KOPT-K1 (cell line): Measurements from ENCODE around the gene HMGB2.

Source experiments
- H3K27ac ChIP-seq: fragments of 200-600 bp; sonication (generic); 2 replicates; pipeline ENCODE4 v1.5.1; 2016; ENCODE audit warnings: antibody characterized with exemption, mild to moderate bottlenecking, low read depth, low read length; ENCODE audit not compliant: poor library complexity, severe bottlenecking
- H3K36me3 ChIP-seq: fragments of 200-600 bp; sonication (generic); 2 replicates; pipeline ENCODE4 v1.5.1; 2017; ENCODE audit warnings: antibody characterized with exemption, mild to moderate bottlenecking, low read length, moderate library complexity; ENCODE audit not compliant: insufficient read depth
- H3K9me3 ChIP-seq: fragments of 200-600 bp; sonication (generic); 2 replicates; pipeline ENCODE4 v1.5.1; 2017; ENCODE audit warnings: antibody characterized with exemption, low read length, mild to moderate bottlenecking; ENCODE audit not compliant: insufficient read depth, poor library complexity, severe bottlenecking

The HMGB2 gene

DNA sequence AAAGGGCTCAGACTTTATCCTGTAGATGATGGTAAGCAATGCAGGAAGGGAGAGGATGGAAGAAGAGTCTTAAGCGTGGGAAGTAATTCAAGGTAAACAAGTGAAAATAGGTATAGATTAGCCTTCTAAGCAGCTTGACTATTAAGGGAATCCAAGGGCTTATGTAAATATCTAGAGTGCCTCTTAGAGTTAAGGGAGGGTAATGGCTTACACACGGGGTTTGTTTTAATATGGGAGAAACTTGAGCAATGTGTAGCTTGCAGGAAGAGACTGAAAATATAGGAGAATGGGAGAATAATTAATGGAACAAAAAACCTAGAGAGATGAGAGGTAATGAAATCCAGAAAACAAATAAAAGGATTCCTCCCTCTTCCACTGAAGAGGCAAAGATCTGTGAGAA is 23.8 kb upstream of the HMGB2 start:
- H3K9me3 ChIP-seq: no peaks in the 10 kb centered on the region
- H3K27ac ChIP-seq: no peak overlapping the region
- no peaks in the 10 kb centered on the region for H3K36me3 ChIP-seq

GRCh38 chr4:173347467-173347866 is 13.3 kb upstream of the HMGB2 start:
- Histone ChIP-seq H3K36me3 (no peaks in the 10 kb centered on the region), H3K27ac (no peak overlapping the region), H3K9me3 (no peaks in the 10 kb centered on the region)

- H3K27ac ChIP-seq: no peak overlapping the region
- H3K36me3 ChIP-seq: no peaks in the 10 kb centered on the region
- no peaks in the 10 kb centered on the region for H3K9me3 ChIP-seq
Observed at GRCh38 chr4:173346074-173346473, 11.9 kb upstream of the HMGB2 start.

DNA sequence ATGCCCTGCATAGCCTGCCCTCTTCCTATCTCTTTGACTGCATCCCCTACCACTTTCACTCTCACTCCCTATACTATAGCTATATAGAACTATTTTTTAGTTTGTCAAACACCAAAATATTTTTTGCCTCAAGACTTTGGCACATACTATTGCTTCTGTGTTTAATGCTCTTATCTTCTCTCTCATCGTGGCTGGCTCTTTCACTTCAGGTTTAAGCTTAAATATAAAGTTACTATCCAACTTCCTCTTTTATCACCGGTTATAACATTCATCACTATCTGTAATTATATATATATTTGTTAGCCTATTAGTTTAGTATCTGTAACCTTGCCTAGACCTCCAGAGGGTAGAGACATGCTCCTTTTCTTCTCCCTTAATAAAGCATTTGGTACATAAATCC is 11.5 kb upstream of the HMGB2 start:
- H3K36me3 ChIP-seq: no peaks in the 10 kb centered on the region

DNA sequence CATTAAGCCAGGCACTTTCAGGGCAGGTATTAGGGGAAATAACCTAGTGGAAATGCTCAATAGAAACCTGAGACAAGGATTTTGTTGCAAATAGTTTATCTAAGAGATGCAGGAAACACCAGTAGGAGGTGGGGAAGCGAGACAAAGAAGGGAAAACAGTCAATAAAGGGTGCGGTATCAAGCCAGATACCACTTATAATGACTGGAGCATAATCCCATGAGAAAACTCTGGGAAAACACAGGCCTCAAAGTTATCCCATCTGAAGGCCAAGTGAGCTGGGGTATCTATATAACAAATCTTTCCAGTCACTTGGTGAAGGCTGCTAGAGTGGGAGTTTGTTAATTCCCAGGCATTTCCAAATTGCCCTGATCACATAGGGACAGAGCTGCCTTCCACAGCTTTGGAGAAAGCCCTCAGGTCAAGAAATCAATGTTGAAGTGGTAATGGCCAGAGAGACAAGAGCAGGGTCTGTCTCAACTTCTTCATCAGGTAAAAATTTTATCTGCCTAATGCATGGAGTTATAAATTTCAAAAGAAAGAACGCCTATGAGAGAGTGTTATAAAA is 9.8 kb upstream of the HMGB2 start:
- Histone ChIP-seq H3K9me3 (no peaks in the 10 kb centered on the region), H3K36me3 (no peaks in the 10 kb centered on the region), H3K27ac (no peak overlapping the region)

More for the DNA sequence above, 11.5 kb upstream of the HMGB2 start:
- Histone ChIP-seq H3K27ac (no peak overlapping the region), H3K9me3 (no peaks in the 10 kb centered on the region)

DNA sequence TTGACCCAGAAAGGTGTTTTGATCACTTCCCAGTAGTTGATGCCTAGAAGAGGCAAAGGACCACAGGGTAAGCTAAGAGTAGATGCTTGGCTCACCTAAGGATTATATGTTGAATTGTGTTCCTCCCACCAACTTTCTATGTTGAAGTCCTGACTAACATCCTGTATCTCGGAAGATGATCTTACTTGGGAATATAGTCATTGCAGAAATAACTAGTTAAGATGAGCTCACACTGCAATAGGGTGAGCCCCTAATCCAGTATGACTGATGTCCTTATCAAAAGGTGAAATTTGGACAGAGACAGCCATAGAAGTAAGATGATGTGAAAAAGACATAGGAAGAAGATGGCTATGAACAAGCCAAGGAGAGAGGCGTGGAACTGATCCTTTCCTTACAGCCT is 3.3 kb upstream of the HMGB2 start:
- no peaks in the 10 kb centered on the region for H3K9me3 ChIP-seq
- peak overlapping the region; percentile 15 for H3K27ac ChIP-seq
- peaks cover 14% of the 10 kb centered on the region for H3K36me3 ChIP-seq

DNA sequence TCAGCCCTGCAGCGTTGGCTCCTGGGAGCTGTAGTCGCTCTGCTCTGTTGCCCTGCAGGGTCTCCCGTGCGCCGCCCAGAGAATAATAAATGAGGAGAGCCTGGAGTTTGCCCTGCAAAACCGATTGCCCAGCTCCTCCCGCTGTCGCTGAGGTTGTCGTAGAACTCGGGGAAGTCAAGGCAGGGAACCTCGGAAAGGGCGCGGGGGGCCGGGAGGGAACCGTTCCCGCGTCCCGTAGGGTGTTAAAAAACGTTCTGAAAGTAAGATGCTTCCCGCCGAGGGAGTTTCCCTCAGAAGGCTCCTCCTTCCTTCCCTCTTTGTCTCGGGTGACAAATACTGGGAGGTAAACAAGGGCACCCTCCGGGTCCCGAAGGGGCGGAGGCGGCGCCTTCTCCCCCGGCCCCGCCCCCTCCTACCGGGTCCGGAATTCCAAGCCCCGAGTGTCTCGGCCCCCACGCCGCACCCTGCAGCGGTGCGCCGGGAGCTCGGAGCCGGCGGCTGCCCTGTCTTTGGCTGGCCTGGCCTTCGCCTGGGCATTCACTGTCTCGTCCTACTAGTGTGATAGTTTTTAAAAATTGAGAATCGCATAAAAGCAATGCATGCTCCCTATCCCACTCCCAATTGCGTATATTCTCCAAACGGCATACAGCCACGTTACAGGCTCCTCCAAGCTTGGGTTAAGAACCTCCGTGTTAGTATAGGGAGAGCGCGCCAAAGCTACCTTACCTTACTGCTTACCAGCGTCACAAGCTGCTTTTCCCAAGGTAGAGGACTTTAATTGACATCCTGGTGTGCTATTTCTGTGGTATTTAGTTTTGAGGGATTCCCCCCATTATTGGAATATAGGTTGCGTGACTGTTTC is 964 bp upstream of the HMGB2 start:
- Histone ChIP-seq H3K27ac (peak overlapping the region; percentile 99), H3K9me3 (no peaks in the 10 kb centered on the region), H3K36me3 (peaks cover 37% of the 10 kb centered on the region)

DNA sequence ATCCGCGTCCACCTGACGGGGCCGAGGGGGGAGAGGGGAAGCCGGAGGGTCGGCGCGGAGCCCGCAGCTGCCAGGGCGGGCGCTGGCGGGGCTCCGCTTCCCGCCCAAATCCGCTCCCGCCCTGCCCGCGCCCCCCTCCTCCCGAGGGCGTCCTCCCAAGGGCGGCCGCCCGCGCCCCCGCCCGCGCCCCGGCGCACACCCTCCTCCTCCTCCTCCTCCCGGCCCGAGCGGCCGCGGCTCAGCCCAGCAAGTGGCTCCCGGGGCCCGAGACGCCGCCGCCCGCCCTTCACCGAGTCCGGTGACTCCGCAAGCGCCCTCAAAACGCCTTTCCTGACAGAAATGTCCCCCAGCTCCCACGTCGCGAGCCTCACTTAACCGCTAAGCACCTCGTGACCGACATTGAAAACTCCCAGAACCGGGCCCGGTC is 487 bp downstream of the HMGB2 start:
- Histone ChIP-seq H3K36me3 (peaks cover 52% of the 10 kb centered on the region), H3K9me3 (no peaks in the 10 kb centered on the region)

GRCh38 chr4:173332963-173333657 is 1.0 kb downstream of the HMGB2 start:
- H3K9me3 ChIP-seq: no peaks in the 10 kb centered on the region
- H3K27ac ChIP-seq: peak overlapping the region; percentile 99
- H3K36me3 ChIP-seq: peaks cover 58% of the 10 kb centered on the region

More for the DNA sequence above, 487 bp downstream of the HMGB2 start:
- peak overlapping the region; percentile 99 for H3K27ac ChIP-seq

DNA sequence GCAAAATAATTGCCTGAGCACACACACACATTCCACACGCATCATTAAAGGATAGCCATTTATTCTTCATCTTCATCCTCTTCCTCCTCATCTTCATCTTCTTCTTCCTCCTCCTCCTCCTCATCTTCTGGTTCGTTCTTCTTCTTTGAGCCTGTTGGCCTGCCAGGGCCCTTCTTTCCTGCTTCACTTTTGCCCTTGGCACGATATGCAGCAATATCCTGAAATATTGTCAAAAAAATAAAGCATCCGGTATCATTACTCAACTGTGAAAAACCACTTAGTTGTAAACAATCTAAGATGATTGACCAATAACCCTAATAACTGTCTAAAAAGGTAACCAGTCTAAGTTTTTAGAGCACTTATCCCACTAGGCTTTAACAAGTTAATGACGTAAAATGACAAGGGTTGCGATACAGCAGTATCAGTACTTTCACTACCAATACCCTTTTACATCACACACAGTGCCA is 2.1 kb downstream of the HMGB2 start:
- Histone ChIP-seq H3K9me3 (no peaks in the 10 kb centered on the region), H3K27ac (peak overlapping the region; percentile 99), H3K36me3 (peaks cover 67% of the 10 kb centered on the region)

GRCh38 chr4:173330590-173330989 is 3.6 kb downstream of the HMGB2 start:
- Histone ChIP-seq H3K9me3 (no peaks in the 10 kb centered on the region), H3K36me3 (peaks cover 79% of the 10 kb centered on the region), H3K27ac (no peak overlapping the region)

DNA sequence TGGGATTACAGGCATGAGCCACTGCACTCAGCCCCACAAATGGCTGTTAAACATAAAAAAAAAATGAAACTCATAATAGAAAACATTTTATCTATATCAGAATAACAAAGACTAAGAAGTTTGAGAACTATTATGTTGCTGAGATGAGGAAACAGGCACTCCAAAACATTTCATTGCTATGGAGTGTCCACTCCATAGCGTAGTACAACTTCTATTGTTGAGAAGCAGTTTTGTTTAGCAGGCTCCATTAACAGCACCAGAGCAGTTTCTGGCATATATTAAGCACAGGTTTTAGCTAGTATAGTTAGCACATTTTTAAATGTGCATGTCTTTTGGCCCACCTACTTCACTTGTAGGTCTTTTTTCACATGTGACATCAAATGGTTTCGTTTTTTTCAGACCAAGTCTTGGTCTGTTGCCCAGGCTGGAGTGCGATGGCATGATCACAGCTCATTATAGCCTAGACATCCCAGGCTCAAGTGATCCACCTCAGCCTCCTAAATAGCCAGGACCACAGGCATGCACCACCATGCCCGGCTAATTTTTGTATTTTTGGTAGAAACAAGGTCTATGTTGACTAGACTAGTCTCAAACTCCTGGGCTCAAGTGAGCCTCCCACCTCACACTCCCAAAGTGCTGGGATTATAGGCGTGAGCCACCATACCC is 5.8 kb downstream of the HMGB2 start:
- Histone ChIP-seq H3K9me3 (no peaks in the 10 kb centered on the region), H3K27ac (no peak overlapping the region), H3K36me3 (peaks cover 90% of the 10 kb centered on the region)

- no peak overlapping the region for H3K27ac ChIP-seq
- no peaks in the 10 kb centered on the region for H3K9me3 ChIP-seq
- H3K36me3 ChIP-seq: peaks cover 89% of the 10 kb centered on the region
Observed at GRCh38 chr4:173325007-173325736, 9.0 kb downstream of the HMGB2 start.

- Histone ChIP-seq H3K9me3 (no peaks in the 10 kb centered on the region), H3K27ac (no peak overlapping the region), H3K36me3 (peaks cover 84% of the 10 kb centered on the region)
Observed at GRCh38 chr4:173319696-173320095, 14.5 kb downstream of the HMGB2 start.
